WTC11 (cell line): ENCODE measurements around the gene CHCHD2. TPM values are rescaled to one million over a fixed set of nuclear protein-coding genes. Genes with fewer than 3 reads are reported as not detected.
"Not testable (repeated sequence)": the region's sequence is repeated elsewhere in the genome, so short reads cannot be mapped to it uniquely, and the experiment has no call there.

Experiments used
- ATAC-seq: fragments of 200-7000 bp; cut with Tn5 transposase; 2 replicates; pipeline ENCODE4 v1.10.0; 2021; ENCODE audit warnings: mild to moderate bottlenecking, moderate library complexity
- CTCF ChIA-PET: fragments of 300-600 bp; sonication (Branson Sonifier 250); formaldehyde crosslinking; loops from one replicate; lab custom pipeline; 2021; ENCODE audit warnings: antibody characterized with exemption; lab: Charles Lee
- POLR2A ChIA-PET: fragments of 350-600 bp; sonication (Branson Sonifier 250); formaldehyde crosslinking; loops from one replicate; lab custom pipeline; 2021; ENCODE audit warnings: antibody characterized with exemption; lab: Charles Lee
- DNase-seq: peaks from one replicate; pipeline ENCODE4 v3.0.0; 2021; ENCODE audit warnings: low spot score
- H3K27ac Mint-ChIP-seq: 2 replicates; pipeline ENCODE4 v1.8.0; 2021; ENCODE audit warnings: mixed read lengths
- H3K27me3 Mint-ChIP-seq: 2 replicates; pipeline ENCODE4 v1.8.0; 2021; ENCODE audit warnings: low read depth, mild to moderate bottlenecking, moderate library complexity, mixed read lengths
- H3K36me3 Mint-ChIP-seq: 2 replicates; pipeline ENCODE4 v1.8.0; 2021; ENCODE audit warnings: mixed read lengths
- H3K4me1 Mint-ChIP-seq: 2 replicates; pipeline ENCODE4 v1.8.0; 2022; ENCODE audit warnings: mixed read lengths
- H3K4me3 Mint-ChIP-seq: 2 replicates; pipeline ENCODE4 v1.8.0; 2021; ENCODE audit warnings: mild to moderate bottlenecking, moderate library complexity, mixed read lengths
- H3K9me3 Mint-ChIP-seq: 2 replicates; pipeline ENCODE4 v1.8.0; 2021; ENCODE audit warnings: mixed read lengths
- CREM ChIP-seq: sonication (generic); formaldehyde crosslinking; IDR thresholded peaks from 2 replicates; pipeline ENCODE4 v1.8.1; 2022; ENCODE audit warnings: mild to moderate bottlenecking, missing genetic modification reagents, moderate library complexity
- FOXJ3 ChIP-seq: sonication (generic); formaldehyde crosslinking; IDR thresholded peaks from 2 replicates; pipeline ENCODE4 v1.9.0; 2021; ENCODE audit warnings: missing genetic modification reagents, mild to moderate bottlenecking, borderline replicate concordance
- FOXK1 ChIP-seq: sonication (generic); formaldehyde crosslinking; IDR thresholded peaks from 2 replicates; pipeline ENCODE4 v1.8.0; 2022; ENCODE audit warnings: mild to moderate bottlenecking, moderate library complexity, missing genetic modification reagents
- JUN ChIP-seq: sonication (generic); formaldehyde crosslinking; IDR thresholded peaks from 2 replicates; pipeline ENCODE4 v1.8.0; 2023; ENCODE audit warnings: mild to moderate bottlenecking, missing genetic modification reagents
- NFYB ChIP-seq: sonication (generic); formaldehyde crosslinking; conservative IDR thresholded peaks from 2 replicates; pipeline ENCODE4 v1.8.0; 2022; ENCODE audit warnings: low read depth, missing genetic modification reagents
- NR3C1 ChIP-seq: sonication (generic); formaldehyde crosslinking; conservative IDR thresholded peaks from 2 replicates; pipeline ENCODE4 v1.8.1; 2023; ENCODE audit warnings: low read depth, mild to moderate bottlenecking, missing genetic modification reagents
- SMAD4 ChIP-seq: sonication (generic); formaldehyde crosslinking; IDR thresholded peaks from 2 replicates; pipeline ENCODE4 v1.8.0; 2022; ENCODE audit warnings: mild to moderate bottlenecking, missing genetic modification reagents
- ZBTB21 ChIP-seq: sonication (generic); formaldehyde crosslinking; IDR thresholded peaks from 2 replicates; pipeline ENCODE4 v1.8.1; 2023; ENCODE audit warnings: mild to moderate bottlenecking, missing genetic modification reagents, borderline replicate concordance
- ZNF423 ChIP-seq: fragments of 250-450 bp; sonication (Bioruptor Pico); IDR thresholded peaks from 2 replicates; pipeline ENCODE4 v2.1.2; 2022; ENCODE audit warnings: mild to moderate bottlenecking, moderate library complexity
- total RNA-seq: library from RNA; stranded (reverse); gene quantifications from 3 replicates; pipeline ENCODE4 v1.2.3, GENCODE V29; 2021
- TF ChIP-seq, protein P1 (sequence below): fragments of 250-450 bp; sonication (Bioruptor Pico); IDR thresholded peaks from 2 replicates; pipeline ENCODE4 v1.9.0; 2021; ENCODE audit warnings: mild to moderate bottlenecking
- TF ChIP-seq, protein P2 (sequence below): sonication (generic); formaldehyde crosslinking; IDR thresholded peaks from 2 replicates; pipeline ENCODE4 v1.8.0; 2022; ENCODE audit warnings: missing genetic modification reagents
- TF ChIP-seq, protein P3 (sequence below): sonication (generic); formaldehyde crosslinking; conservative IDR thresholded peaks from 2 replicates; pipeline ENCODE4 v1.8.1; 2022; ENCODE audit warnings: mild to moderate bottlenecking, missing genetic modification reagents

Gene CHCHD2
- total RNA-seq, 1 experiment from 2014 or later, result 2.2 TPM

DNA sequence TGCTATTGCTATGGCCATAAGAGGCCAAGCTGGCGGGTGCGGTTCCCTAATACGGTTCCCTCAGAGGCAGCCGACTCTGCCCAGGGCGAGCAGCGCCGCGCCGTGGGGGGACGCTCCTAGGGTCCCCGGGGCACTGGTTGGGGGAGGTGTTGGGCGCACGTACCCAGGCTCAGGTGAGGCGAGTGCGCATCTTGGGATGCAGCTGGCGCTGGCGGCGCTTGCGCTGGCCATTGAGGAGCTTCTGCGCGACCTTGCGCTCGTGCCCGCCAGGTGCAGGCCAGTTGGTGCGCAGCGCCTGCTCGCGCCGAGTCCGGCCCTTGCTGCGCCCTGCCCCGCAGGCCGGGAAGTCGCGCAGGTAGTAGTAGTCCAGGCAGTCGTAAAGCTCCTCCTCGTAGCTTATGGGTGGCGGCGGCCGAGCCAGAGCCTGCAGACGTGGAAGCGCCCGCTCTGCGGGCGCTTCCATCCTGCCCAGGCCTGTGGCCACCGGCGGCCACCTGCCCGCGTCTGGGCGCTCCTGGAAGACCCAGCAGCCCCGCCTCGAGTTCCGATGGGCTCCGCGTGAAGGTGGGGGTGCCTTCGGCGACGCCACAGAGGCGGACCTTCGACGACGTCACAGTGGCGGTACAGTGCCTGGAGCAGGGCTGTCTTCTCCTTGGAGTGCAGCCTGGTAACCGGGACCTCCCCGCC is 9.7 kb upstream of the CHCHD2 start, which contains the start of gene NUPR2:
Gene NUPR2, minus strand, starts transcription at position 566 of the 687 bp plus-strand sequence. Its CDS starts 103 bp downstream, at position 463.
- peaks cover 56% of the 10 kb centered on the region for H3K9me3 Mint-ChIP-seq
- H3K36me3 Mint-ChIP-seq, result peaks cover 45% of the 10 kb centered on the region
- ChIA-PET CTCF (no interaction called here), POLR2A (no interaction called here)
- no peak for TF ChIP-seq SMAD4 (CRISPR knock-in tag)
- no peak for TF ChIP-seq FOXK1 (CRISPR knock-in tag)
- no peak for TF ChIP-seq FOXJ3 (CRISPR knock-in tag)
- TF ChIP-seq NFYB (CRISPR knock-in tag), result no peak
- TF ChIP-seq, protein P1, sequence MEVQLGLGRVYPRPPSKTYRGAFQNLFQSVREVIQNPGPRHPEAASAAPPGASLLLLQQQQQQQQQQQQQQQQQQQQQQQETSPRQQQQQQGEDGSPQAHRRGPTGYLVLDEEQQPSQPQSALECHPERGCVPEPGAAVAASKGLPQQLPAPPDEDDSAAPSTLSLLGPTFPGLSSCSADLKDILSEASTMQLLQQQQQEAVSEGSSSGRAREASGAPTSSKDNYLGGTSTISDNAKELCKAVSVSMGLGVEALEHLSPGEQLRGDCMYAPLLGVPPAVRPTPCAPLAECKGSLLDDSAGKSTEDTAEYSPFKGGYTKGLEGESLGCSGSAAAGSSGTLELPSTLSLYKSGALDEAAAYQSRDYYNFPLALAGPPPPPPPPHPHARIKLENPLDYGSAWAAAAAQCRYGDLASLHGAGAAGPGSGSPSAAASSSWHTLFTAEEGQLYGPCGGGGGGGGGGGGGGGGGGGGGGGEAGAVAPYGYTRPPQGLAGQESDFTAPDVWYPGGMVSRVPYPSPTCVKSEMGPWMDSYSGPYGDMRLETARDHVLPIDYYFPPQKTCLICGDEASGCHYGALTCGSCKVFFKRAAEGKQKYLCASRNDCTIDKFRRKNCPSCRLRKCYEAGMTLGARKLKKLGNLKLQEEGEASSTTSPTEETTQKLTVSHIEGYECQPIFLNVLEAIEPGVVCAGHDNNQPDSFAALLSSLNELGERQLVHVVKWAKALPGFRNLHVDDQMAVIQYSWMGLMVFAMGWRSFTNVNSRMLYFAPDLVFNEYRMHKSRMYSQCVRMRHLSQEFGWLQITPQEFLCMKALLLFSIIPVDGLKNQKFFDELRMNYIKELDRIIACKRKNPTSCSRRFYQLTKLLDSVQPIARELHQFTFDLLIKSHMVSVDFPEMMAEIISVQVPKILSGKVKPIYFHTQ (CRISPR knock-in tag), result no peak
- no peak for TF ChIP-seq ZBTB21
- TF ChIP-seq NR3C1 (CRISPR knock-in tag), result no peak
- TF ChIP-seq JUN (CRISPR knock-in tag), result no peak
- TF ChIP-seq ZNF423 (CRISPR knock-in tag), result no peak
- TF ChIP-seq, protein P2, sequence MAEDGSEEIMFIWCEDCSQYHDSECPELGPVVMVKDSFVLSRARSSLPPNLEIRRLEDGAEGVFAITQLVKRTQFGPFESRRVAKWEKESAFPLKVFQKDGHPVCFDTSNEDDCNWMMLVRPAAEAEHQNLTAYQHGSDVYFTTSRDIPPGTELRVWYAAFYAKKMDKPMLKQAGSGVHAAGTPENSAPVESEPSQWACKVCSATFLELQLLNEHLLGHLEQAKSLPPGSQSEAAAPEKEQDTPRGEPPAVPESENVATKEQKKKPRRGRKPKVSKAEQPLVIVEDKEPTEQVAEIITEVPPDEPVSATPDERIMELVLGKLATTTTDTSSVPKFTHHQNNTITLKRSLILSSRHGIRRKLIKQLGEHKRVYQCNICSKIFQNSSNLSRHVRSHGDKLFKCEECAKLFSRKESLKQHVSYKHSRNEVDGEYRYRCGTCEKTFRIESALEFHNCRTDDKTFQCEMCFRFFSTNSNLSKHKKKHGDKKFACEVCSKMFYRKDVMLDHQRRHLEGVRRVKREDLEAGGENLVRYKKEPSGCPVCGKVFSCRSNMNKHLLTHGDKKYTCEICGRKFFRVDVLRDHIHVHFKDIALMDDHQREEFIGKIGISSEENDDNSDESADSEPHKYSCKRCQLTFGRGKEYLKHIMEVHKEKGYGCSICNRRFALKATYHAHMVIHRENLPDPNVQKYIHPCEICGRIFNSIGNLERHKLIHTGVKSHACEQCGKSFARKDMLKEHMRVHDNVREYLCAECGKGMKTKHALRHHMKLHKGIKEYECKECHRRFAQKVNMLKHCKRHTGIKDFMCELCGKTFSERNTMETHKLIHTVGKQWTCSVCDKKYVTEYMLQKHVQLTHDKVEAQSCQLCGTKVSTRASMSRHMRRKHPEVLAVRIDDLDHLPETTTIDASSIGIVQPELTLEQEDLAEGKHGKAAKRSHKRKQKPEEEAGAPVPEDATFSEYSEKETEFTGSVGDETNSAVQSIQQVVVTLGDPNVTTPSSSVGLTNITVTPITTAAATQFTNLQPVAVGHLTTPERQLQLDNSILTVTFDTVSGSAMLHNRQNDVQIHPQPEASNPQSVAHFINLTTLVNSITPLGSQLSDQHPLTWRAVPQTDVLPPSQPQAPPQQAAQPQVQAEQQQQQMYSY (CRISPR knock-in tag), result no peak
- no peak for TF ChIP-seq CREM
- TF ChIP-seq, protein P3, sequence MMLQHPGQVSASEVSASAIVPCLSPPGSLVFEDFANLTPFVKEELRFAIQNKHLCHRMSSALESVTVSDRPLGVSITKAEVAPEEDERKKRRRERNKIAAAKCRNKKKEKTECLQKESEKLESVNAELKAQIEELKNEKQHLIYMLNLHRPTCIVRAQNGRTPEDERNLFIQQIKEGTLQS (CRISPR knock-in tag), result no peak
- no peak within 1 kb of the TSS for H3K27ac Mint-ChIP-seq
- DNase-seq, result no peak
- peaks cover 11% of the 10 kb centered on the region; the same call in 1 of the 2 replicates for H3K27me3 Mint-ChIP-seq
- no peaks in the 10 kb centered on the region for H3K4me1 Mint-ChIP-seq
- no peak for ATAC-seq
- H3K4me3 Mint-ChIP-seq, result no peak within 1 kb of the TSS

DNA sequence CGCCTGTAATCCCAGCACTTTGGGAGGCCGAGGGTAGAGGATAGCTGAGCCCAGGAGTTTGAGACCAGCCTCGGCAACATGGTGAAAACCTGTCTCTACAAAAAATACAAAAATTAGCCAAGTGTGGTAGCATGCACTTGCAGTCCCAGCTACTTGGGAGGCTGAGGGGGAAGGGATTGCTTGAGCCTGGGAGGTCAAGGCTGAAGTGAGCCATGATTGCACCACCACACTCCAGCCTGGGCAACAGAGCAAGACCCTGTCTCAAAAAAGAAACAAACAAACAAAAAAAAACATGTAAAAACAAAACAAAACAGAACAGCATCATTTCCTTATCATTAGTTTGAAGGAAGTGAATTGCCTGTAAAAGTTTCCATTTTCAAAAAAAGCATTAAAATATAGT is 6.0 kb upstream of the CHCHD2 start:
- Mint-ChIP-seq H3K36me3 (peaks cover 39% of the 10 kb centered on the region), H3K9me3 (peaks cover 45% of the 10 kb centered on the region)
- ATAC-seq, H3K4me3 Mint-ChIP-seq, CTCF ChIA-PET, DNase-seq, H3K27ac Mint-ChIP-seq, H3K4me1 Mint-ChIP-seq, POLR2A ChIA-PET, H3K27me3 Mint-ChIP-seq: not testable (repeated sequence)

DNA sequence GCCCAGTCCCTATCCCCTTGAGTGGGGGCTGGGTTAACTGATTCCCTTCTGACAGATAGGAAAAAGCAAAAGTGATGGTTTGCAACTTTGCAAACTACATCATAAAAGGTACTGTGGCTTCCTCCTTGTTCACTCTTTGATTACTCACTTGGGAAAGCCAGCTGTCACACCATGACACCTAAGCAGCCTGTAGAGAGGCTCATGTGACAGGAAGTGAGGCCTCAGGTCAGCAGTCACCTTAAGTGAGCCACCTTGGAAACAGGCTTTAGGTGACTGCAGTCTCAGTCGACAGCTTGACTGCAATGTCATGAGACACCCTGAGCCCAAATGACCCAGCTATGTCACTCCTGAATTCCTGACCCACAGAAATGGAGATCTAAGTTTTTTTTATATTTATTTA is 4.3 kb upstream of the CHCHD2 start:
- ChIA-PET CTCF (no interaction called here), POLR2A (no interaction called here)
- DNase-seq (no peak), ATAC-seq (no peak)
- TF ChIP-seq, protein P3 (CRISPR knock-in tag), result no peak
- no peak for TF ChIP-seq JUN (CRISPR knock-in tag)
- Mint-ChIP-seq H3K36me3 (peaks cover 51% of the 10 kb centered on the region), H3K27ac (no peak overlapping the region), H3K9me3 (peaks cover 52% of the 10 kb centered on the region), H3K4me3 (no peak overlapping the region), H3K27me3 (peaks cover 2% of the 10 kb centered on the region; the same call in 1 of the 2 replicates), H3K4me1 (no peaks in the 10 kb centered on the region)
